H9 (cell line): ENCODE results near the gene B3GNT7. TPM values are rescaled to one million over a fixed set of nuclear protein-coding genes. Genes with fewer than 3 reads are reported as not detected.
A peak's percentile ranks its signal among the peaks of the same experiment; 100 is the strongest.

Source experiments
- DNase-seq: peaks from one replicate; pipeline ENCODE4 v3.0.0-alpha.2; 2017
- H2AFZ ChIP-seq: one replicate; pipeline ENCODE4 v1.6.1; 2013; ENCODE audit warnings: mild to moderate bottlenecking, low read length, control low read depth, moderate library complexity
- H2AK5ac ChIP-seq: 2 replicates; pipeline ENCODE4 v1.6.1; 2013; ENCODE audit warnings: low read length, control low read depth, mixed read lengths; ENCODE audit not compliant: insufficient read length
- H2BK120ac ChIP-seq: one replicate; pipeline ENCODE4 v1.6.1; 2013; ENCODE audit warnings: low read depth, mild to moderate bottlenecking, low read length, control low read depth, inconsistent platforms; ENCODE audit not compliant: poor library complexity, severe bottlenecking
- H2BK12ac ChIP-seq: 2 replicates; pipeline ENCODE4 v1.6.1; 2013; ENCODE audit warnings: low read length, control low read depth, mixed read lengths, low read depth; ENCODE audit not compliant: insufficient read length
- H2BK15ac ChIP-seq: 2 replicates; pipeline ENCODE4 v1.6.1; 2013; ENCODE audit warnings: low read depth, low read length, control low read depth
- H2BK20ac ChIP-seq: one replicate; pipeline ENCODE4 v1.6.1; 2013; ENCODE audit warnings: low read depth, mild to moderate bottlenecking, low read length, control low read depth, inconsistent platforms; ENCODE audit not compliant: poor library complexity, severe bottlenecking
- H2BK5ac ChIP-seq: 2 replicates; pipeline ENCODE4 v1.6.1; 2013; ENCODE audit warnings: low read length, control low read depth, mixed read lengths; ENCODE audit not compliant: insufficient read length
- H3K14ac ChIP-seq: 2 replicates; pipeline ENCODE4 v1.6.1; 2013; ENCODE audit warnings: low read length, control low read depth; ENCODE audit not compliant: insufficient read depth
- H3K18ac ChIP-seq: 2 replicates; pipeline ENCODE4 v1.6.1; 2013; ENCODE audit warnings: low read depth, mild to moderate bottlenecking, mixed read lengths, low read length, control low read depth; ENCODE audit not compliant: insufficient read length
- H3K23ac ChIP-seq: 2 replicates; pipeline ENCODE4 v1.6.1; 2013; ENCODE audit warnings: low read length, control low read depth, mixed read lengths, low read depth; ENCODE audit not compliant: insufficient read length
- H3K23me2 ChIP-seq: 2 replicates; pipeline ENCODE4 v1.6.1; 2013; ENCODE audit warnings: low read depth, mild to moderate bottlenecking, mixed read lengths, low read length, control low read depth; ENCODE audit not compliant: insufficient read length, poor library complexity, severe bottlenecking
- H3K27ac ChIP-seq: 2 replicates; pipeline ENCODE4 v1.5.1; 2013; ENCODE audit warnings: low read length, control low read depth, mixed read lengths, low read depth; ENCODE audit not compliant: insufficient read length
- H3K27me3 ChIP-seq: 2 replicates; pipeline ENCODE4 v1.6.1; 2013; ENCODE audit warnings: low read length, control low read depth, inconsistent platforms; ENCODE audit not compliant: insufficient read depth
- H3K4ac ChIP-seq: 2 replicates; pipeline ENCODE4 v1.6.1; 2013; ENCODE audit warnings: low read depth, mild to moderate bottlenecking, control low read depth, inconsistent platforms, low read length, moderate library complexity
- H3K4me1 ChIP-seq: 2 replicates; pipeline ENCODE4 v1.6.1; 2013; ENCODE audit warnings: low read length, control low read depth, inconsistent platforms; ENCODE audit not compliant: insufficient read depth
- H3K4me2 ChIP-seq: 2 replicates; pipeline ENCODE4 v1.6.1; 2013; ENCODE audit warnings: low read length, control low read depth, mixed read lengths; ENCODE audit not compliant: insufficient read length, insufficient read depth
- H3K56ac ChIP-seq: 2 replicates; pipeline ENCODE4 v1.6.1; 2013; ENCODE audit warnings: low read depth, mild to moderate bottlenecking, mixed read lengths, low read length, control low read depth; ENCODE audit not compliant: insufficient read length
- H3K79me1 ChIP-seq: 2 replicates; pipeline ENCODE4 v1.6.1; 2013; ENCODE audit warnings: low read depth, mild to moderate bottlenecking, moderate library complexity, low read length, control low read depth, inconsistent platforms; ENCODE audit not compliant: insufficient read depth, poor library complexity, severe bottlenecking
- H3K79me2 ChIP-seq: 2 replicates; pipeline ENCODE4 v1.6.1; 2013; ENCODE audit warnings: low read length, control low read depth, inconsistent platforms; ENCODE audit not compliant: insufficient read depth
- H3K9ac ChIP-seq: 2 replicates; pipeline ENCODE4 v1.6.1; 2013; ENCODE audit warnings: low read length, control low read depth, mixed read lengths; ENCODE audit not compliant: insufficient read length; ENCODE audit errors: extremely low read depth
- H3K9me3 ChIP-seq: one replicate; pipeline ENCODE4 v1.6.1; 2013; ENCODE audit warnings: low read depth, low read length, inconsistent platforms; ENCODE audit not compliant: control insufficient read depth
- H3T11ph ChIP-seq: one replicate; pipeline ENCODE4 v1.6.1; 2013; ENCODE audit warnings: mild to moderate bottlenecking, low read length, control low read depth, inconsistent platforms
- H4K20me1 ChIP-seq: one replicate; pipeline ENCODE4 v1.6.1; 2013; ENCODE audit not compliant: control insufficient read depth, insufficient read length, insufficient read depth
- H4K5ac ChIP-seq: 2 replicates; pipeline ENCODE4 v1.6.1; 2013; ENCODE audit warnings: low read depth, mild to moderate bottlenecking, mixed read lengths, low read length, control low read depth; ENCODE audit not compliant: insufficient read length
- H4K8ac ChIP-seq: replicated peaks from 2 replicates; pipeline ENCODE4 v1.6.1; 2013; ENCODE audit warnings: low read length, control low read depth, mixed read lengths, low read depth; ENCODE audit not compliant: insufficient read length
- H4K91ac ChIP-seq: 2 replicates; pipeline ENCODE4 v1.6.1; 2013; ENCODE audit warnings: low read depth, mild to moderate bottlenecking, moderate library complexity, mixed read lengths, low read length, control low read depth; ENCODE audit not compliant: insufficient read length
- H3K27ac Mint-ChIP-seq, 3 experiments: 2 replicates in 2 of 3; 3 replicates in 1 of 3; pipeline ENCODE4 v1.8.0; 2020 to 2021; ENCODE audit warnings: mixed read lengths in 3 of 3, mild to moderate bottlenecking in 1 of 3, moderate library complexity in 1 of 3
- H3K27me3 Mint-ChIP-seq: 2 replicates; pipeline ENCODE4 v1.8.0; 2021; ENCODE audit warnings: low read depth, mild to moderate bottlenecking, moderate library complexity, mixed read lengths
- H3K36me3 Mint-ChIP-seq, 3 experiments: 2 replicates in 2 of 3; 3 replicates in 1 of 3; pipeline ENCODE4 v1.8.0; 2020 to 2021; ENCODE audit warnings: low read depth in 3 of 3, mixed read lengths in 3 of 3; ENCODE audit not compliant: insufficient read depth in 1 of 3
- H3K4me1 Mint-ChIP-seq, 2 experiments: 2 replicates each; pipeline ENCODE4 v1.8.0; 2020; ENCODE audit warnings: mixed read lengths in 2 of 2
- H3K4me3 Mint-ChIP-seq, 2 experiments: 2 replicates in 1 of 2; 3 replicates in 1 of 2; pipeline ENCODE4 v1.8.0; 2020 to 2021; ENCODE audit warnings: mild to moderate bottlenecking in 2 of 2, mixed read lengths in 2 of 2, moderate library complexity in 1 of 2
- H3K9me3 Mint-ChIP-seq, 2 experiments: 2 replicates in 1 of 2; 3 replicates in 1 of 2; pipeline ENCODE4 v1.8.0; 2020; ENCODE audit warnings: mild to moderate bottlenecking in 2 of 2, mixed read lengths in 2 of 2, moderate library complexity in 1 of 2
- WGBS: extraction: QIAGEN DNeasy Blood & Tissue Kit; methylation state at CpG from one replicate; pipeline ENCODE4 v1.1.7; 2013; ENCODE audit warnings: missing lambda C conversion rate, low lambda C conversion rate, mixed read lengths; ENCODE audit not compliant: insufficient read length; ENCODE audit errors: extremely low coverage; 5-methylcytosine and 5-hydroxymethylcytosine counted together
- total RNA-seq: library from RNA; stranded (reverse); gene quantifications from 2 replicates; pipeline ENCODE4 v1.2.1, GENCODE V29; 2021
- TF ChIP-seq, protein P1 (sequence below): fragments of 200-600 bp; sonication (generic); conservative IDR thresholded peaks from 3 replicates; pipeline ENCODE4 v1.8.0; 2021; ENCODE audit warnings: antibody characterized with exemption, mild to moderate bottlenecking

B3GNT7 gene
- total RNA-seq, 1 experiment from 2014 or later, result 42.2 TPM

GRCh38 chr2:231412618-231412963, 17.1 kb downstream of the B3GNT7 start:
- H3K9me3 ChIP-seq, result no peaks in the 10 kb centered on the region
- Mint-ChIP-seq H3K4me3 (peak overlapping the region; percentile 62 to 67; a peak in 3 of 5 replicates), H3K4me1 (peaks cover 51 to 55% of the 10 kb centered on the region in 2 experiments), H3K27ac (peak overlapping the region; percentile 63 to 72 (median 69); a peak in 2 of 7 replicates), H3K27me3 (no peaks in the 10 kb centered on the region; the same call in 1 of the 2 replicates), H3K36me3 (peaks cover 3 to 12% (median 7%) of the 10 kb centered on the region in 3 experiments; a peak in 5 of 7 replicates), H3K9me3 (peaks cover 16 to 26% of the 10 kb centered on the region in 2 experiments)
- H3K23ac ChIP-seq, result no peak overlapping the region
- H3K4me2 ChIP-seq, result peak overlapping the region; percentile 63
- no peaks in the 10 kb centered on the region for H3K79me2 ChIP-seq
- no peak overlapping the region for H3K18ac ChIP-seq
- peak overlapping the region; percentile 80 for H2AFZ ChIP-seq
- TF ChIP-seq, protein P1, sequence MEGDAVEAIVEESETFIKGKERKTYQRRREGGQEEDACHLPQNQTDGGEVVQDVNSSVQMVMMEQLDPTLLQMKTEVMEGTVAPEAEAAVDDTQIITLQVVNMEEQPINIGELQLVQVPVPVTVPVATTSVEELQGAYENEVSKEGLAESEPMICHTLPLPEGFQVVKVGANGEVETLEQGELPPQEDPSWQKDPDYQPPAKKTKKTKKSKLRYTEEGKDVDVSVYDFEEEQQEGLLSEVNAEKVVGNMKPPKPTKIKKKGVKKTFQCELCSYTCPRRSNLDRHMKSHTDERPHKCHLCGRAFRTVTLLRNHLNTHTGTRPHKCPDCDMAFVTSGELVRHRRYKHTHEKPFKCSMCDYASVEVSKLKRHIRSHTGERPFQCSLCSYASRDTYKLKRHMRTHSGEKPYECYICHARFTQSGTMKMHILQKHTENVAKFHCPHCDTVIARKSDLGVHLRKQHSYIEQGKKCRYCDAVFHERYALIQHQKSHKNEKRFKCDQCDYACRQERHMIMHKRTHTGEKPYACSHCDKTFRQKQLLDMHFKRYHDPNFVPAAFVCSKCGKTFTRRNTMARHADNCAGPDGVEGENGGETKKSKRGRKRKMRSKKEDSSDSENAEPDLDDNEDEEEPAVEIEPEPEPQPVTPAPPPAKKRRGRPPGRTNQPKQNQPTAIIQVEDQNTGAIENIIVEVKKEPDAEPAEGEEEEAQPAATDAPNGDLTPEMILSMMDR, result no peak; the same call in 2 of the 3 replicates
- H2BK15ac ChIP-seq, result no peak overlapping the region
- H3K27ac ChIP-seq, result no peak overlapping the region
- no peak overlapping the region for H2BK20ac ChIP-seq
- H3K27me3 ChIP-seq, result no peaks in the 10 kb centered on the region
- H3K56ac ChIP-seq, result no peak overlapping the region
- no peaks in the 10 kb centered on the region for H3K79me1 ChIP-seq
- H3K23me2 ChIP-seq, result peaks cover 9% of the 10 kb centered on the region
- no peak overlapping the region for H3K9ac ChIP-seq
- no peak overlapping the region for H3T11ph ChIP-seq
- no peak overlapping the region for H2AK5ac ChIP-seq
- no peak overlapping the region for H4K5ac ChIP-seq
- no peak overlapping the region for H4K91ac ChIP-seq
- no peak overlapping the region for H3K4ac ChIP-seq
- no CpG with 5 or more reads among the region's 9 CpGs for WGBS
- H3K4me1 ChIP-seq, result peaks cover 9% of the 10 kb centered on the region; the same call in 1 of the 2 replicates
- no peak for DNase-seq
- no peak overlapping the region for H4K8ac ChIP-seq
- H2BK5ac ChIP-seq, result no peak overlapping the region
- 0 out of 2 replicates have a peak overlapping the region, but pooled peaks have one; percentile 48 for H3K14ac ChIP-seq
- H4K20me1 ChIP-seq, result no peaks in the 10 kb centered on the region
- peak overlapping the region; percentile 36 for H2BK12ac ChIP-seq
- no peak overlapping the region for H2BK120ac ChIP-seq
